ENCODE data around the gene COMTD1. TPM values are rescaled to one million over a fixed set of nuclear protein-coding genes. Genes with fewer than 3 reads are reported as not detected.
A peak's percentile ranks its signal among the peaks of the same experiment; 100 is the strongest.

Gene COMTD1
- total and polyA plus RNA-seq, 12 donors: 2.0 to 137 (median 32.7) TPM

GRCh38 chr10:75187961-75188426 is 47.8 kb downstream of the COMTD1 start:
- H3K4me3 ChIP-seq: no peak overlapping the region
- WGBS, 4 donors: 85 to 89% (median 88%) methylated on average over 3 of the region's 3 CpGs
- TF ChIP-seq POLR2A (IDR thresholded peaks at IDR 0.05): no peak
- TF ChIP-seq, protein P1, sequence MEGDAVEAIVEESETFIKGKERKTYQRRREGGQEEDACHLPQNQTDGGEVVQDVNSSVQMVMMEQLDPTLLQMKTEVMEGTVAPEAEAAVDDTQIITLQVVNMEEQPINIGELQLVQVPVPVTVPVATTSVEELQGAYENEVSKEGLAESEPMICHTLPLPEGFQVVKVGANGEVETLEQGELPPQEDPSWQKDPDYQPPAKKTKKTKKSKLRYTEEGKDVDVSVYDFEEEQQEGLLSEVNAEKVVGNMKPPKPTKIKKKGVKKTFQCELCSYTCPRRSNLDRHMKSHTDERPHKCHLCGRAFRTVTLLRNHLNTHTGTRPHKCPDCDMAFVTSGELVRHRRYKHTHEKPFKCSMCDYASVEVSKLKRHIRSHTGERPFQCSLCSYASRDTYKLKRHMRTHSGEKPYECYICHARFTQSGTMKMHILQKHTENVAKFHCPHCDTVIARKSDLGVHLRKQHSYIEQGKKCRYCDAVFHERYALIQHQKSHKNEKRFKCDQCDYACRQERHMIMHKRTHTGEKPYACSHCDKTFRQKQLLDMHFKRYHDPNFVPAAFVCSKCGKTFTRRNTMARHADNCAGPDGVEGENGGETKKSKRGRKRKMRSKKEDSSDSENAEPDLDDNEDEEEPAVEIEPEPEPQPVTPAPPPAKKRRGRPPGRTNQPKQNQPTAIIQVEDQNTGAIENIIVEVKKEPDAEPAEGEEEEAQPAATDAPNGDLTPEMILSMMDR (IDR thresholded peaks at IDR 0.05): peak; percentile 47 to 76 (median 68)
- peaks cover 8 to 19% of the 10 kb centered on the region in 2 donors for H3K4me1 ChIP-seq (replicated peaks in 1 of 2)
- H3K27me3 ChIP-seq: no peaks in the 10 kb centered on the region
- intact Hi-C loops (cut with DNase I): loop anchor here (5.0 to 10.0 kb wide), 2 partner anchors 44 to 73 kb away; partner anchors contain the start of gene SAMD8 (in 2 of the 2)
- DNase-seq: peak in 6 of 7 donors; percentile 53 to 79 (median 72)
- no peaks in the 10 kb centered on the region for H3K9me3 ChIP-seq (replicated peaks in 1 of 3)
- no peaks in the 10 kb centered on the region for H3K36me3 ChIP-seq (replicated peaks in 1 of 2)
- peak overlapping the region in 2 of 5 donors; percentile 2 to 68 for H3K27ac ChIP-seq

GRCh38 chr10:75186310-75186709 is 49.4 kb downstream of the COMTD1 start:
- 74 to 82% (median 78%) methylated on average over 4 of the region's 4 CpGs for WGBS, 4 donors
- TF ChIP-seq, protein P1 (IDR thresholded peaks at IDR 0.05): no peak
- no peak for TF ChIP-seq POLR2A (IDR thresholded peaks at IDR 0.05)
- intact Hi-C loops (cut with DNase I): loop anchor here (5.0 to 10.0 kb wide), 2 partner anchors 46 to 72 kb away; partner anchors contain the start of gene SAMD8 (in 2 of the 2)

More at GRCh38 chr10:75186310-75186709, 49.4 kb downstream of the COMTD1 start:
- H3K36me3 ChIP-seq (replicated peaks in 1 of 2): no peaks in the 10 kb centered on the region
- peak in 1 of 7 donors; percentile 25 for DNase-seq
- H3K27ac ChIP-seq: peak overlapping the region in 2 of 5 donors; percentile 2
- H3K9me3 ChIP-seq (replicated peaks in 1 of 3): no peaks in the 10 kb centered on the region
- peaks cover under 1 to 7% of the 10 kb centered on the region in 2 donors for H3K4me1 ChIP-seq (replicated peaks in 1 of 2)
- H3K27me3 ChIP-seq: no peaks in the 10 kb centered on the region
- H3K4me3 ChIP-seq: no peak overlapping the region

Small RNA genes within 50 kb of the gene (small RNA-seq; reads per million reads assigned to genes)
- gene HMGA1P5 (0 reads per million in 2 donors), gene RPL39P25 (0 reads per million in 2 donors)

Other genes starting within 250 kb of the COMTD1 start
- 10 to 100 TPM; 23.9 to 48.7 (median 32.6) TPM for gene SAMD8, start 124.3 kb downstream of the COMTD1 start, total RNA-seq
- gene SAMD8, start 124.3 kb downstream of the COMTD1 start, polyA plus RNA-seq: 10 to 100 TPM in 1 of 3 donors, 1 to 10 TPM in 2; 5.7 to 27.8 (median 6.0) TPM
- 100 to 1,000 TPM; 139 to 271 (median 197) TPM for gene VDAC2, start 25.2 kb downstream of the COMTD1 start, total RNA-seq
- gene VDAC2, start 25.2 kb downstream of the COMTD1 start, polyA plus RNA-seq: 100 to 1,000 TPM in 2 of 3 donors, 10 to 100 TPM in 1; 83.2 to 297 (median 115) TPM
- 100 to 1,000 TPM in 1 of 9 donors, 10 to 100 TPM in 7, 1 to 10 TPM in 1; 5.4 to 129 (median 60.1) TPM for gene ZNF503, start 165.8 kb upstream of the COMTD1 start, total RNA-seq
- 10 to 100 TPM in 2 of 3 donors, 1 to 10 TPM in 1; 6.0 to 40.7 (median 35.0) TPM for gene ZNF503, start 165.8 kb upstream of the COMTD1 start, polyA plus RNA-seq
- gene LRMDA, start 195.7 kb upstream of the COMTD1 start, total RNA-seq: 100 to 1,000 TPM in 1 of 9 donors, 10 to 100 TPM in 8; 30.7 to 102 (median 76.5) TPM
- 100 to 1,000 TPM in 1 of 3 donors, 10 to 100 TPM in 2; 43.0 to 132 (median 79.7) TPM for gene LRMDA, start 195.7 kb upstream of the COMTD1 start, polyA plus RNA-seq